Activated naive CD8-positive, alpha-beta T cell treated with anti-CD3 and anti-CD28 coated beads, Interleukin-2, amount 10 ng/mL, durations not matched to agents 7 days and 5 days (primary cell): ENCODE results near the gene CALD1. TPM values are rescaled to one million over a fixed set of nuclear protein-coding genes. Genes with fewer than 3 reads are reported as not detected.

Experiments used
- ATAC-seq: fragments of 150-1000 bp; cut with Tn5 transposase; one replicate; pipeline ENCODE4 v1.10.0; 2021; ENCODE audit warnings: low read depth, moderate library complexity
- POLR2A ChIA-PET: fragments of 350-600 bp; sonication (Branson Sonifier 250); formaldehyde crosslinking; loops from one replicate; lab custom pipeline; 2021; ENCODE audit warnings: antibody characterized with exemption; lab: Charles Lee
- DNase-seq: peaks from one replicate; pipeline ENCODE4 v3.0.0; 2021
- H3K27ac Mint-ChIP-seq: one replicate; pipeline ENCODE4 v1.8.0; 2022; ENCODE audit warnings: mild to moderate bottlenecking, mixed read lengths
- H3K27me3 Mint-ChIP-seq: one replicate; pipeline ENCODE4 v1.8.0; 2022; ENCODE audit warnings: mild to moderate bottlenecking, moderate library complexity, mixed read lengths
- H3K36me3 Mint-ChIP-seq: one replicate; pipeline ENCODE4 v1.8.0; 2021; ENCODE audit warnings: mild to moderate bottlenecking, mixed read lengths
- H3K4me1 Mint-ChIP-seq: one replicate; pipeline ENCODE4 v1.8.0; 2021; ENCODE audit warnings: mixed read lengths
- H3K4me3 Mint-ChIP-seq: one replicate; pipeline ENCODE4 v1.8.0; 2022; ENCODE audit warnings: mild to moderate bottlenecking, moderate library complexity, mixed read lengths
- H3K9me3 Mint-ChIP-seq: one replicate; pipeline ENCODE4 v1.8.0; 2021; ENCODE audit warnings: mixed read lengths
- total RNA-seq, 2 experiments: library from RNA; stranded (reverse); gene quantifications; one replicate each; pipeline ENCODE4 v1.2.3, GENCODE V29; 2021

The CALD1 gene
- total RNA-seq, 2 experiments from 2014 or later: not detected

DNA sequence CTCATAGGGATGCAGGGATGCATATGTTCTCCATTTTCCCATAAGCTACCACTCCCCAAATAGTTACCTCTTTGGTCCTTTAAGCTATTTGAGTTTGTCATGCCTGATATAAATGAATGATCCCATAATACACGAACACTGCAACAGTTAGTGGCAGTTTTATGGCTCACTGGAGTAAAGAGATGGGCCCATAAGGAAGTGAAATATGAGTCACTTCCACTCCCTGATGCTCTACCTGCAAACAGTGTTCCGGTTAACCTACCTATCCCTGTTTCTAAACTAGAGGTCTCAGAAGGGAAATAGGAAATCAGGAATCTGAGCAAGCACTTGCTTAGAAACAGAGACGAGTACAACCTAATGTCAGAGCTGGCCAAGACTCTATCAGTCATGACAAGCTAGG is 71.7 kb downstream of the CALD1 start:
- H3K27ac Mint-ChIP-seq: no peak overlapping the region
- POLR2A ChIA-PET: no interaction called here
- H3K4me3 Mint-ChIP-seq: no peak overlapping the region
- no peaks in the 10 kb centered on the region for H3K27me3 Mint-ChIP-seq
- H3K9me3 Mint-ChIP-seq: peaks cover 3% of the 10 kb centered on the region
- peaks cover 16% of the 10 kb centered on the region for H3K4me1 Mint-ChIP-seq
- ATAC-seq (no peak), DNase-seq (no peak)
- peaks cover 9% of the 10 kb centered on the region for H3K36me3 Mint-ChIP-seq

GRCh38 chr7:134852625-134853024 is 73.2 kb downstream of the CALD1 start:
- Mint-ChIP-seq H3K9me3 (peaks cover 3% of the 10 kb centered on the region), H3K4me3 (no peak overlapping the region), H3K27ac (no peak overlapping the region), H3K4me1 (peaks cover 23% of the 10 kb centered on the region), H3K36me3 (peaks cover 9% of the 10 kb centered on the region), H3K27me3 (no peaks in the 10 kb centered on the region)
- POLR2A ChIA-PET: no interaction called here
- ATAC-seq (no peak), DNase-seq (no peak)

DNA sequence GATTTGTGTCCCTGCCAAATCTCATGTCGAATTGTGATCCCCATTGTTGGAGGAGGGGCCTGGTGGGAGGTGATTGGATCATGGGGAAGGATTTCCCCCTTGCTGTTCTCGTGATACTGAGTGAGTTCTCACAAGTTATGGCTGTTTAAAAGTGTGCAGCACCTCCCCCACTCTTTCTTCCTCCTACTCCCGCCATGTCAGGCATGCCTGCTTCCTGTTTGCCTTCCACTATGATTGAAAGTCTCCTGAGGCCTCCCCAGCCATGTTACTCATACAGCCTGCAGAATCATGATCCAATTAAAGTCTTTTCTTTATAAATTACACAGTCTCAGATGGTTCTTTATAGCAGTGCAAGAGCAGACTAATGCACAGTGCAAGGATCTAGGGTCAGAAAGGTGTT is 75.4 kb downstream of the CALD1 start:
- POLR2A ChIA-PET: interaction anchor here (1.4 kb wide), 1 partner anchor 10 kb away, joined by 7 read pairs; no protein-coding TSS in a partner anchor
- Mint-ChIP-seq H3K36me3 (peaks cover 14% of the 10 kb centered on the region), H3K27ac (peak overlapping the region; percentile 42), H3K9me3 (peaks cover 7% of the 10 kb centered on the region), H3K27me3 (no peaks in the 10 kb centered on the region), H3K4me3 (no peak overlapping the region), H3K4me1 (peaks cover 23% of the 10 kb centered on the region)
- DNase-seq (no peak), ATAC-seq (no peak)

- peak overlapping the region; percentile 10 for H3K4me3 Mint-ChIP-seq
- H3K36me3 Mint-ChIP-seq: peaks cover 17% of the 10 kb centered on the region
- POLR2A ChIA-PET: interaction anchor here (1.4 kb wide), 1 partner anchor 10 kb away, joined by 7 read pairs; no protein-coding TSS in a partner anchor
- DNase-seq (no peak), ATAC-seq (no peak)
- H3K4me1 Mint-ChIP-seq: peaks cover 22% of the 10 kb centered on the region
- peak overlapping the region; percentile 49 for H3K27ac Mint-ChIP-seq
- H3K27me3 Mint-ChIP-seq: no peaks in the 10 kb centered on the region
- H3K9me3 Mint-ChIP-seq: peaks cover 9% of the 10 kb centered on the region
Observed at GRCh38 chr7:134855442-134855841, 76.0 kb downstream of the CALD1 start.

DNA sequence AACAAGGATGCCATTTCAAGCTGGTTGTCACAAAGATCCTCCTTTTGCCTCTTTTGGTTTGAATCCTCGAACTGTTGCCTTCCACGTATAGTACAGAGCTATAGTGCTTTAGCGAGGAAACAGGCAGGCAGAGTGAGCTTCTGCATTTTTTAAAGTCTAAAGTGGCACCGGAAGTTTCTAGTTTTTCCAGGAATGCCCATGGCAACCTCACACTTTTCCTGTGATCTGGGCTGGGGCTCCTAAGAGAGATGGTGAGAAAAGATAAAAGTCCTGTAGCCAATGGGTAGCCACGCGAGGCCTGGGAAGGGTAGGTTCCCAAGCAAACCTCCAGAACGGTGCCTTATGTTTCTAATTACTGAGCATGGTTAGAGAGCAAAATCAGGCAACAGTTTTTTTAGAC is 76.7 kb downstream of the CALD1 start:
- ATAC-seq (peak; percentile 45), DNase-seq (no peak)
- H3K4me3 Mint-ChIP-seq: peak overlapping the region; percentile 10
- no peaks in the 10 kb centered on the region for H3K27me3 Mint-ChIP-seq
- H3K36me3 Mint-ChIP-seq: peaks cover 21% of the 10 kb centered on the region
- H3K27ac Mint-ChIP-seq: peak overlapping the region; percentile 49
- peaks cover 9% of the 10 kb centered on the region for H3K9me3 Mint-ChIP-seq
- POLR2A ChIA-PET: interaction anchor here (1.4 kb wide), 1 partner anchor 9 kb away, joined by 7 read pairs; no protein-coding TSS in a partner anchor
- H3K4me1 Mint-ChIP-seq: peaks cover 22% of the 10 kb centered on the region

- Mint-ChIP-seq H3K4me1 (peaks cover 22% of the 10 kb centered on the region), H3K27ac (peak overlapping the region; percentile 49), H3K9me3 (peaks cover 9% of the 10 kb centered on the region), H3K36me3 (peaks cover 23% of the 10 kb centered on the region), H3K4me3 (peak overlapping the region; percentile 10), H3K27me3 (no peaks in the 10 kb centered on the region)
- POLR2A ChIA-PET: no interaction called here
- no peak for DNase-seq
- no peak for ATAC-seq
Observed at GRCh38 chr7:134856691-134857090, 77.3 kb downstream of the CALD1 start.

DNA sequence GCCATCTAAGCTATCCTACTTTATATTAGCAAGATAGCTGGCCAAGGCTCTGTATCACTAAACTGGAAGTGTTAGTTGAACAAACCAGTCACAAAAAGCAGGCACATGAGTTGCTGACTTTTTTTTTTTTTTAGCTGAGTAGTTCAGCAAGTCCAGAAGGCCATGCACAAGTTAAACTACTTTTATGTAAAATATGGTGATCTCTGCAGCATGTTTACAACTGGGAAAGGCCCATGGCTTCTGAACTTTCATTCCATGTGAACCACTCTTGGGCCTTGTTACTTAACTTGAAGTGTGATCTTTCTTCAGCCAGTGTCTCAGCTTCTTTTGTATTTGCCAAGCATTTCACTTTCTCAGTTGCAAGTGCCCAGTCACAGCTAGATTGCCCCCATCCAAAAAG is 78.5 kb downstream of the CALD1 start:
- Mint-ChIP-seq H3K9me3 (peaks cover 13% of the 10 kb centered on the region), H3K27me3 (no peaks in the 10 kb centered on the region), H3K36me3 (peaks cover 20% of the 10 kb centered on the region), H3K27ac (no peak overlapping the region), H3K4me3 (no peak overlapping the region), H3K4me1 (peaks cover 22% of the 10 kb centered on the region)
- POLR2A ChIA-PET: no interaction called here
- ATAC-seq (no peak), DNase-seq (no peak)

DNA sequence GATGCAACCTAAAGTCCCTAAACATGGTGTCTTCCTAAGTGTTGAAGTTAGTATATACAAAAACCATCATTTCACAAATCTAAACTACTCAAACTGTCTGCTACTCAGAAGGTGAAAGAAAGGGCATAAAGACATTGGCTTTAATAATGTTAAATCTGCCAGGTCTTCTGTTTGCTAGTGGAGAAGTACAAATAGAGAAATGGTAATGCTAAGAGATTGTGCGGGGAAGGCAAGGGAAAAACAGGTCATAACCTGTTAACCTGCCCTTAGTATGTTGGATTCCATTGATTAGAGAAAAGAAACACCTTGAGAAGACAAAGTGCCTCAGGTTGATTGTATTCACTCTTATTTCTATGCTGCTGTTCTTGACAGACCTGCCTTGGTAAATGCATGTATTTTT is 80.3 kb downstream of the CALD1 start:
- ATAC-seq (no peak), DNase-seq (no peak)
- H3K27me3 Mint-ChIP-seq: no peaks in the 10 kb centered on the region
- peaks cover 11% of the 10 kb centered on the region for H3K9me3 Mint-ChIP-seq
- no peak overlapping the region for H3K4me3 Mint-ChIP-seq
- peaks cover 19% of the 10 kb centered on the region for H3K36me3 Mint-ChIP-seq
- peaks cover 26% of the 10 kb centered on the region for H3K4me1 Mint-ChIP-seq
- POLR2A ChIA-PET: no interaction called here
- H3K27ac Mint-ChIP-seq: no peak overlapping the region

- peak overlapping the region; percentile 70 for H3K4me3 Mint-ChIP-seq
- peak; percentile 95 for ATAC-seq
- H3K4me1 Mint-ChIP-seq: peaks cover 26% of the 10 kb centered on the region
- no peaks in the 10 kb centered on the region for H3K27me3 Mint-ChIP-seq
- peaks cover 5% of the 10 kb centered on the region for H3K9me3 Mint-ChIP-seq
- POLR2A ChIA-PET: interaction anchor here (1.0 to 1.2 kb wide), 2 partner anchors 8 to 10 kb away, joined by 3 to 7 read pairs; no protein-coding TSS in a partner anchor
- peak; percentile 39 for DNase-seq
- peaks cover 8% of the 10 kb centered on the region for H3K36me3 Mint-ChIP-seq
- H3K27ac Mint-ChIP-seq: peak overlapping the region; percentile 89
Observed at GRCh38 chr7:134865001-134865845, 85.8 kb downstream of the CALD1 start.

- H3K4me3 Mint-ChIP-seq: no peak overlapping the region
- peaks cover 3% of the 10 kb centered on the region for H3K36me3 Mint-ChIP-seq
- no peak for ATAC-seq
- H3K27me3 Mint-ChIP-seq: no peaks in the 10 kb centered on the region
- no peak for DNase-seq
- H3K27ac Mint-ChIP-seq: no peak overlapping the region
- H3K4me1 Mint-ChIP-seq: peaks cover 26% of the 10 kb centered on the region
- POLR2A ChIA-PET: no interaction called here
- peaks cover 5% of the 10 kb centered on the region for H3K9me3 Mint-ChIP-seq
Observed at GRCh38 chr7:134866617-134867016, 87.2 kb downstream of the CALD1 start.

DNA sequence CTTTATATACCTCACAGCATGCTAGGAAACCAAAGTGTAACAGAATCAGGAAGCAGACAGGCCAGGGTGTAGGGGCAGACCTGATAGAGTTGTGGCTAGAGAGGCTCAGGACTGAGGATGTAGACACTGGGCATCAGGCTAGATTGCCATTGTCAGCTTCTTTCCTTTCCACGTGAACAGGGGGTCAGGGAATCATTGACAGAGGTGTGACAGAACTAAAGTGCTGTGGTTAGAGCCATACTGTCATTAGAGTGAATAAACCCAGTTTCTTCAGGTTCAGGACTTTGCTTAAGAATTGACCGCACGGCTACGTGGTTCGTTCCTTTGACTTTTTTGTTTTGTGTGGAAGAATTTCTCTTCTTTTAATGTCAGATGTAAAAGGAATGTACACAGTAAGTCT is 90.7 kb downstream of the CALD1 start:
- Mint-ChIP-seq H3K4me3 (no peak overlapping the region), H3K36me3 (peaks cover 1% of the 10 kb centered on the region), H3K4me1 (peaks cover 20% of the 10 kb centered on the region), H3K9me3 (peaks cover 1% of the 10 kb centered on the region), H3K27ac (no peak overlapping the region), H3K27me3 (no peaks in the 10 kb centered on the region)
- ATAC-seq: no peak
- DNase-seq: no peak
- POLR2A ChIA-PET: no interaction called here

GRCh38 chr7:134870781-134871180 is 91.3 kb downstream of the CALD1 start:
- Mint-ChIP-seq H3K27ac (no peak overlapping the region), H3K4me3 (no peak overlapping the region), H3K36me3 (peaks cover 1% of the 10 kb centered on the region), H3K27me3 (no peaks in the 10 kb centered on the region), H3K4me1 (peaks cover 14% of the 10 kb centered on the region), H3K9me3 (peaks cover 1% of the 10 kb centered on the region)
- ATAC-seq (no peak), DNase-seq (no peak)
- POLR2A ChIA-PET: no interaction called here

DNA sequence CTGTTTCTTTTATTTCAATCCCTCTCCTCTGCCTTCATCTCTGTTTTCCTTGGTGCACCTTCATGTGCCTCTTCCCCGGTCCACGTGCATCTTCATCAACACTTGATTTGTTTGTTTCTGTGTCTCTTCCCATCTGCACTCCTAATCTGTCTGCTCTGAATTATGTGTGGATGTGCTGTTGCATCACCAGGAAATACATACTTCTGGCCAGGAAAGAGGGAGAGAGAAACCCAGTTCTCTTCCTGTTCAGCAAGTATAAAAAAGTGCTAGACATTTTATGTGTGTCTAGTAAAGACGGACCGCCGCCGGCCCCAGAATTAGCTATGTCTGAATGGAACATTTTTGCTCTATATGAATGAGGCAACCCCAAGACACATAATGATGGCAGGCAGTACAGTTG is 93.8 kb downstream of the CALD1 start:
- Mint-ChIP-seq H3K27ac (no peak overlapping the region), H3K36me3 (no peaks in the 10 kb centered on the region), H3K27me3 (no peaks in the 10 kb centered on the region), H3K9me3 (no peaks in the 10 kb centered on the region), H3K4me3 (no peak overlapping the region), H3K4me1 (peaks cover 10% of the 10 kb centered on the region)
- POLR2A ChIA-PET: interaction anchor here (1.3 kb wide), 1 partner anchor 8 kb away, joined by 3 read pairs; no protein-coding TSS in a partner anchor
- no peak for DNase-seq
- ATAC-seq: peak; percentile 18

- POLR2A ChIA-PET: interaction anchor here (1.3 kb wide), 1 partner anchor 9 kb away, joined by 3 read pairs; no protein-coding TSS in a partner anchor
- ATAC-seq: no peak
- no peak overlapping the region for H3K4me3 Mint-ChIP-seq
Observed at GRCh38 chr7:134874407-134874806, 95.0 kb downstream of the CALD1 start.

More at GRCh38 chr7:134874407-134874806, 95.0 kb downstream of the CALD1 start:
- H3K4me1 Mint-ChIP-seq: peaks cover 5% of the 10 kb centered on the region
- H3K9me3 Mint-ChIP-seq: no peaks in the 10 kb centered on the region
- no peaks in the 10 kb centered on the region for H3K36me3 Mint-ChIP-seq
- no peaks in the 10 kb centered on the region for H3K27me3 Mint-ChIP-seq
- DNase-seq: no peak
- no peak overlapping the region for H3K27ac Mint-ChIP-seq
